Stomach (tissue), 4 donors: ENCODE data around the gene TTLL1.

Experiments
- EP300 ChIP-seq: sonication (generic); formaldehyde crosslinking; IDR thresholded peaks from one replicate; pipeline ENCODE4 v1.6.1; 2017; ENCODE audit warnings: antibody characterized with exemption
- POLR2A ChIP-seq, 4 donors: fragments of 450-650 bp; IDR thresholded peaks; one replicate each; pipeline ENCODE4 v1.6.1; 2016; ENCODE audit warnings: antibody characterized with exemption in 4 of 4, control low read depth in 2 of 4, mild to moderate bottlenecking in 1 of 4, moderate library complexity in 1 of 4
- POLR2AphosphoS5 ChIP-seq, 3 donors: sonication (generic); formaldehyde crosslinking; IDR thresholded peaks; one replicate each; pipeline ENCODE4 v1.6.1; 2016; ENCODE audit warnings: antibody characterized with exemption in 3 of 3
- TF ChIP-seq, protein P1 (sequence below), 7 experiments: fragments of 450-650 bp in 4 of 7; fragments of 200-600 bp in 3 of 7; sonication (generic) in 3 of 7; IDR thresholded peaks; one replicate each; pipeline ENCODE4 v1.5.1; 2016 to 2019; ENCODE audit warnings: antibody characterized with exemption in 7 of 7, control low read depth in 2 of 7, mild to moderate bottlenecking in 1 of 7

DNA sequence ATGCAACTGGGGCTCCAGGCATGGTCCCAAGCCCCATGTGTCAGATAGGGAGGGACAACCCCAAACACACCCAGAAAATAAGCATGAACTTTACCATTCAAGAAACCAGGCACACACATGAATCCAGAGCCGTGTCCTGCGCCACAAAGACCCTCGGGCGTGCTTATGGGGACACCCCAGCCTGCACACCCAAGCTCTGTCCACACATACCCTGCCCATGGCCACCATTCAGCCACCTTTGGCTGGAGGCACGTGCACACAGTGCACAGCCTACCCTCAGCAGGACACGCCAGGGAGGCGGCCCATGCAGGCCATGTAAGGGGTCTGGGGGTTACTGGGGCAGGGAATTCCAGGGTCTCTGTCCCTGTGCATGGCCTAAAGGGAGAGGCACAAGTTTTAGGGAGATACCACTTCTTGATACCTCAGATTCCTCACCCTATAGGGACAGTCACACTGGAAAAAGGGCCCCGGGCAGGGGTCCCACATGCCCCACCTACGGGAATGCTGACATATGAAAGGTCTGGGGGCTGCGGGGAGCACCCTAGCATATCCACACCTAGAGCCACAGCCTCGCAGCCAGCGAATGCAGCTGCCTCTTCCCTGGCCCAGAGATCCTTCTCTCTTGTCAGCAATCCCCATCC is 94.8 kb downstream of the TTLL1 start:
- TF ChIP-seq, protein P1, sequence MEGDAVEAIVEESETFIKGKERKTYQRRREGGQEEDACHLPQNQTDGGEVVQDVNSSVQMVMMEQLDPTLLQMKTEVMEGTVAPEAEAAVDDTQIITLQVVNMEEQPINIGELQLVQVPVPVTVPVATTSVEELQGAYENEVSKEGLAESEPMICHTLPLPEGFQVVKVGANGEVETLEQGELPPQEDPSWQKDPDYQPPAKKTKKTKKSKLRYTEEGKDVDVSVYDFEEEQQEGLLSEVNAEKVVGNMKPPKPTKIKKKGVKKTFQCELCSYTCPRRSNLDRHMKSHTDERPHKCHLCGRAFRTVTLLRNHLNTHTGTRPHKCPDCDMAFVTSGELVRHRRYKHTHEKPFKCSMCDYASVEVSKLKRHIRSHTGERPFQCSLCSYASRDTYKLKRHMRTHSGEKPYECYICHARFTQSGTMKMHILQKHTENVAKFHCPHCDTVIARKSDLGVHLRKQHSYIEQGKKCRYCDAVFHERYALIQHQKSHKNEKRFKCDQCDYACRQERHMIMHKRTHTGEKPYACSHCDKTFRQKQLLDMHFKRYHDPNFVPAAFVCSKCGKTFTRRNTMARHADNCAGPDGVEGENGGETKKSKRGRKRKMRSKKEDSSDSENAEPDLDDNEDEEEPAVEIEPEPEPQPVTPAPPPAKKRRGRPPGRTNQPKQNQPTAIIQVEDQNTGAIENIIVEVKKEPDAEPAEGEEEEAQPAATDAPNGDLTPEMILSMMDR (IDR thresholded peaks at IDR 0.05) = no peak
- no peak for TF ChIP-seq POLR2AphosphoS5 (IDR thresholded peaks at IDR 0.05)
- TF ChIP-seq POLR2A (IDR thresholded peaks at IDR 0.05) = no peak
- no peak for TF ChIP-seq EP300
